ENCODE data around the gene FAT3.

The FAT3 gene

GRCh38 chr11:92227959-92228935, 3.6 kb downstream of the FAT3 start:
- DNase-seq, result no peak

DNA sequence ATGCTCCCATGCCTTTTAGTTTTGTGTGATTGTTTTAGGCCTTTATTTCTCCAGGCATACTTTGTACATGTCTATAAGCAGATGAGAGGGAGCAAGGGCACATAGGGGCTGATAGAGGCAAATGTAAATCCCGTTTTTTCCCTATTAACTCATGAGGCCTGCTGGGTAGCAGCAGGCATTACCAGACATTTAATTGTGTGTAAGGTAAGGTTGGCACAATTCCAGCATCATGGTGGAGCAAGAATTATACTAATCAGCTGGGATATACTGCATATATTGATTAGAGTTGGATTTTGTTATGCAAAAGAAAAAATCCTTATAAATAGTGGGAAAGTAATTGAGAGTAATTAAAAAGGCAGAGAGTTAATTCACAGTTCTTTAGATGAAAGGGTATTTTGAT, 12.2 kb downstream of the FAT3 start:
- DNase-seq, result no peak

DNA sequence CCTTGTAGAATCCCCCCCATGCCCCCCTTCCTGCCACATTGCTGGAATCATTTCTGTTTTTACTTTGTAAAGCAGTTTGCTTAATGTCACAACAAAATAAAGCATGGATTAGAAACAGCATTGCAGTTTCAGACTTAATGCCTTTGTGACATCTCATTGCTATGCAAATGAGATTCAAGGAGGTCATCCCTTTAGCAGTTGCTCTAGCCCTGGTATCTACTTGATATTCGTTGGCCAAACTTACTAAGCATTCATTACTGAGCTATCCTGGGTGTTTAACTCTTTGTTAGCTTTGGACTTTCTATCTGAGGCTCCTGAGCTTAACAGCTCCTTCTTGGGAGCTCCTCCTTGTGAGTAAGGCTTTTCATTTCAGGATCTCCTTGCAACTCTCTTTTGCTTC, 16.3 kb downstream of the FAT3 start:
- DNase-seq, result no peak

DNA sequence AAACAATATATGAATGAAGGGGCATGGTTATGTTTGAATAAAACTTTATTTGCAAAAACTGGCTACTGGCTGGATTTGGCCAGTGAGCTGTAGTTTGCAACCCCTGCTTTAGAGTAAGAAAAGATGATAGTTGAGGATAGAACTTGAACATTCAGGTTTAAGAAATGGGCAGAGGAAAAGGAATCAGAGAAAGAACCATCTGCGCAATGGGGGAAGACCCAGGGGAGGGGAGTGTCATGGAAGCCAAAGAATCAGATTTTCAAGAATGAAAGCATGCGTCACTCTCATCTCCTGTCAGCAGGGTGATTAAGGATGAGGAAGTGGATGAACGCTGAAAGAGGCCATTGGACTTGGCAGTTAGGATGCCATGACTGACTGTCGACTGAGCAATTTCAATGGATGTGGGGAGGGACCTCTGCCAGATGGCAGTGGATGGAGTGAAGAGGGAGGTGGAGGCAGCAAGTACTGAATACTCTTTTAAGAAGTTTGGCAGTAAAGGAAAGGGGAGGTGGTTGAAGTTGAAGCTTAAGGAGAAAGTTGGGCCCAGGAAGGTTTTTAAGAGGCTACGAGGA, 21.2 kb downstream of the FAT3 start:
- no peak for DNase-seq

DNA sequence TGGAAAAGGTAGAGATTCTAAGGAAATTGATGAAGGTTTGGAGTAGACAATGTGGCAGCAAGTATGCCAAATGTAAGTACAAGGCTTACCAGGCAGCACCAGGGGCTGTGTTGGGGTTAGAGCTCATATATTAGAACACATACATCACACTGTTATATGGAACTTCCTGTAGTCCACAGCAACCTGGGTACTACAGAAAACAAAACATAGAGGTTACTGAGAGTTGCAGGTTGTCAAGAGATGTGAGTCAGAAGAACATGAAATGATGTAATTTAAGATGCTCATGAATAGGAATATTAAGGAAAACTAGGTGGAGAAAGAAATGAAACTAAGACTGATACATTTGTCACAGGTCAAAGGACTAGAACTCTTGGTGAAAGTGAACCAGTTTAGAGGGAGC, 22.0 kb downstream of the FAT3 start:
- no peak for DNase-seq

DNA sequence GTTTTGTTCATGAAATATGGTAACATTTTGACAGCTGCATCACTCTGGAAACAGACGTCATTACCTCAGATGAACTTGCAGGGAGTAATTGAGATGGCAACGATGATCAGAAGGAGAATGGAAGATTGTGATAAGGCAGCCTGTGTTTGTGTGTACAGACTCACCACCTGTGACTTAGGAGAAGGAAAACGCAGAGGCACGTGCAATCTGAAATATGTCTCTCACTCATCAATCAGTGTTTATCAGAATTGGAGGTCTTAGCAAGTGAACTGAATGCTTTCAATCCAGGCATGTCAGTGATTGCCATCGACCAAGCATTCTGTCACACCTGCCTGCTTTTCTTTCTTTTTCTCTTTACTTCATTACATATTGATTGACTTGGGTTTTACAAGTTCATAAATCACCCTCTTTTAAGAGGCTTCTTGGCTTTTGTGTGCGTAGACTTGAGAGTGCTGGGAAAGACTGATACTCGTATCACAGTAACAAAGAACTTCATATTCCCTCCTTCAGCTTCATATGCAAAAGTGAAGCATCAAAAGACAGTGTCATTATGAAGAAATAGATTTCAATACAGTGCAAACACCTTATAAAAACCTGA, 24.6 kb downstream of the FAT3 start:
- DNase-seq, result no peak

- no peak for DNase-seq
Observed at GRCh38 chr11:92251980-92252379, 27.4 kb downstream of the FAT3 start.

DNA sequence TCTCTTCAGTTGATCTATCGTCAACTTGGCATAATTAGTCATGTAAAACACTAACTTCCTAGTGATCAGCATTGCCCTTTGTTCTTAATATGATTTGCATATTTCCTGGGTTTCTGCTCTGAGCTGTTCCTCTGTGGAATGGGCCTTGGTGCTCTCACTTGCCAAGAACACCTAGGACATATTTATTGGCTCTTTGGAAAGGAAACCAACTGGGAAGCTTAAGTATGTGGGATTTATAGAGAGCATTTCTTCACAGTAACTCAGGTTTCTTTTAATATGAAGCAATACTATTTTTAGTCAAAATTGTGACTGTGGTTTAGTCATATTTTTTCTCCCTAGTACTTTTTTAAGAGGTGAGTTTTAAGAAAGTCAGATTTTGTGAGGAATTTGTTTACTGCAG, 28.8 kb downstream of the FAT3 start:
- DNase-seq, result no peak

DNA sequence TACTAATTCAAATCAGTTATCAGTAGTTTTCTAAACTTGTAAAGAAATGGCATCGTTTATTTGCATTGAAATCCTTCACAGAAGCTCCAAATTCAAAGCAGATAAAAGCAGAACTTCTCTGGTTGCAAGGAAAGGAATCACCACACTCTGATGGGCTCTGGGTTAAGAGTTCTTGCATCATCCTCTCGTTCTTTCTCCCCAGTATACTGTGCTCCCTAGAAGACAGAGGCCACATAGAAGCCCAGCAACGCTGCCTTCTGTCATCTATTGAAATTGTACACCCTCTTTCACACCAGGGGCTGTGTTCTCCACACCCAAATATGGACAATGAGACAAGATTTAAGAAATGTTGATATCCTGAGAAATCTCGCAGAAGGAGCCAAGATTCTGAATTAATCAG, 29.3 kb downstream of the FAT3 start:
- DNase-seq, result no peak

GRCh38 chr11:92257536-92257935, 32.9 kb downstream of the FAT3 start:
- no peak for DNase-seq

DNA sequence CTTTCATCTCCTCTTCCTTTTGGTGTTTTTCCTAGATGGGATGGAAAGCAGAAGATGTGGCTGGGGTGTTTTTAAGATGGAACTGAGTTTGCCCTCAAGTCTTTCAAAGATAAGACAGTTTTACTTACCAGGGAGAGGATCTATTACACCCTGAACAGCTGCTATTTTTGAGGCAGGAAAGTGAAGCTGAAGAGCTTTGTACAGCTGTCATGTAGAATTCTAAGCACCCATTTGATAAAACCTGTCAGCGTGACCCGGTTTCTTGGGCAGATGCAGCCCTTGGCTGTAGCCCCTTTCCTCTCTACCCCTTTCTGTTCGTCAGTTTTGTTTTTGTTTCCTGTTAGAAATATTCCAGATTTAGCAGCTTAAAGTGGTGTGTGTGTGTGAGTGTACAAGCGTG, 35.2 kb downstream of the FAT3 start:
- no peak for DNase-seq

DNA sequence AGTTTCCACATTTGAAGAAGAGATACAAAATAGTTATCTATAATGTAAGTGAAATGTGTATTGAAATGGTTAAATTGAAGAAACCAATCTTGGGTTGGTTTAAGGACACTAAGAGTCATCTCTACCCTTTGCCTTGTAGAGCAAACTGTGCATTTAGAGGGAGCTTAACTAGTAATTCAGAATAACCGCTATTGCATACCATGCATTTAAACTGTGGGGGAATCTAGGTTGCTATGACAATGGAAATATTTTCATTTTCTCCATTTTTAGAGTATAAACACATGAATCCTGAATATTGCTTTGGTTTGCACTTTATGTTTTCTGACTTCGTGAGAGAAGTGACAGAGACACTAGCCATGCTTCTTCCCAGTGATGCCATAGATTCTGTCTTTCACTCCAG, 39.7 kb downstream of the FAT3 start:
- DNase-seq, result no peak

DNA sequence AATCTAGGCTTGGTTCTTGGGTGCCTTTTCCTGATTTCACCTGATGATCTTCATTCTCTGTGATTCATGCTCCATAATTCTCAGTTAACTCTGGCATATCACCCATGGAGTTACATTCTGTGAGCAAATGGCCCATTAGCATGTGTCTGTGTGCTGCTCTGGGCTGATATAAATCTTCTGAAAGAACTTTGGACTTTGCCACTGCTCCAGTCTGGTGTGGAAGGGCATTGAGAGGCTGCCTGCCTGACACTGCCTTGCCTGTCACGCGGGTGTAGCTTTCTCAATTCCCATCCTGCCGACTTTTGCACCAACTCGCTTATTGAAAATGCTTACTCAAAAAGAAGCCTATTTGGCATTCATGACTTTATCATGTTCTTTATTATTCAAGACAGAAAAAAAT, 42.2 kb downstream of the FAT3 start:
- DNase-seq, result no peak

DNA sequence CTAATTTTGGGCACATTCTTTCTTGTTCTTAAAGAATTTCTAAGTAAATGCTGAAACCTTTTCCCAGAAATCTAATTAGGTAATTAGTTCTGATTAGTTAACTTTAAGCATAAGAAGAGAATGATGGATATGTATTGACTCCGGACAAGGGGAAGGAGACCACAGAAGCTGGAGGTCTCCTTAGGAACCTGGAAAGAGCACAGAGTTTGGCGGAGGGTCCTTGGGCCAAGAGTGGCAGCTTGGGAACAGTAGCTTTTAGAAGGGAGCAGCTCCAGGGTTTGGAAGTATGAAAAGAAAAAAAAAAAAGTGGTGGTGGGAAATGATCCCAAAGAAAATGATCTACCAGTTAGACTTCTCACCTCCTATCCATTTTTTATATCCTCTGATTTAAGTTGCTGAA, 42.7 kb downstream of the FAT3 start:
- DNase-seq, result no peak

DNA sequence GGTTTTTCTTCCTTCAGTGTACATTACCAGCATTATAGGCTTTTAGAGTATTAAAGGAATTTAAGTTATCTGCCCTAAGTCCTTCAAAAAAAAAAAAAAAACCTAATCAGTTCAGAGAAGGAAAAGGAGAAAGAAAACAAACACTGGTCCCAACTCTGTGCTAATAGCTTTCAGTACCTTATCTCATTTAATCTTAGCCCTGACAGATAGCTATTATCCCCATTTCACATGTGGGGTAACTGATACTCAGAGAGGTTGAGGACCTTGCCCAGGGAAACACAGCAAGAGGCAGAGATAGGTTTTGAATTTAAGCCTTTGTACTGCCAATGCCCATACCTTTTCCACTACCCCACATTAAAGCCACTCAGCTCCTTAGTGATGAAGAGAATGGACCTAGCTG, 43.4 kb downstream of the FAT3 start:
- DNase-seq, result no peak

GRCh38 chr11:92268546-92268945, 43.9 kb downstream of the FAT3 start:
- no peak for DNase-seq

- DNase-seq, result no peak
Observed at GRCh38 chr11:92269021-92269420, 44.4 kb downstream of the FAT3 start.

DNA sequence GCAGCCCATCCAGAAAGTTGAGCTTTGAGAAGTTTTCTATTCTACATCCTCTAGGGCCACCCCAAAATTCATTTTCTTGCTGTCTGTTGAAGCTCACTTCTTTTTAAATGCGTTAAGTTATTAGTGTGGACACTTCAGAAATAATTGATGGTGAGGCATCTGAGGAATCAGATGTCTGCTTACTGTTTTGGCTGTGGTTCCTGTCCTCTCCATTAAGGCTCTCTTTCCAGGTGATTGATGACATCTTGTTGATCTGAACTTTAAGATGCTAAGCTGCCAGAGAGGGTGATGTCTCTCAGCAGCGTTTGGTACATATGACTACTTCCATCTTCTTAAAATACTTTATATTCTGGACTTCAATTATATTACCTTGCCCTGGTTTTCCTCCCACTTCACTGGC, 45.2 kb downstream of the FAT3 start:
- no peak for DNase-seq

DNA sequence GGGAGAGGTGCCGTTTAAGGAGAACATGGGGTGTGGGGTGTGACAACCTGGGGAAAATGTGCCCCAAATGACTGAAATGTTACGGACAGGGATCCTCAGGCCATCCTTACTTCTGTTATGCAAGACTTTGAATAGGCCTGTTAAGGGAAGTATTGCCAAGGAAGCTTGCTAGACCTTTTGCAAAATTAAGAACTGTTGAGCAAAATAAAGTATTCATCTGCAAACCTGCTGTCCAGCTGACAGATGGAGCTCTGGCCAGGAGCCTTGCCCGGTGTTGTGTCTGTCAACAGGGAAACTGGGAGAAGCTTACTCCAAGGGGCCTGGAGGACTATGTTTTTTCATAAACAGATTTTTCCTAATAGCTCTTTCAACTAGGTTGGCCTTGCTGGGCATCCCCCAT, 48.0 kb downstream of the FAT3 start:
- no peak for DNase-seq
